Neural progenitor cell (in vitro differentiated cells): ENCODE results near the gene PDZD4. TPM values are rescaled to one million over a fixed set of nuclear protein-coding genes. Genes with fewer than 3 reads are reported as not detected.

Source experiments
- DNase-seq: peaks from one replicate; pipeline ENCODE4 v3.0.0-alpha.2; 2016; ENCODE audit warnings: low spot score
- H2AFZ ChIP-seq: fragments of 200-600 bp; sonication (generic); replicated peaks from 2 replicates; pipeline ENCODE4 v1.6.1; 2016; ENCODE audit warnings: antibody characterized with exemption
- H3F3A ChIP-seq: fragments of 200-600 bp; sonication (generic); 2 replicates; pipeline ENCODE4 v1.6.1; 2016; ENCODE audit warnings: antibody characterized with exemption, low read depth
- H3K27ac ChIP-seq: fragments of 200-600 bp; sonication (generic); 2 replicates; pipeline ENCODE4 v1.5.1; 2016; ENCODE audit warnings: mild to moderate bottlenecking
- H3K27me3 ChIP-seq: fragments of 200-600 bp; sonication (generic); 2 replicates; pipeline ENCODE4 v1.6.1; 2016; ENCODE audit warnings: mild to moderate bottlenecking, moderate library complexity
- H3K36me3 ChIP-seq: fragments of 200-600 bp; sonication (generic); 2 replicates; pipeline ENCODE4 v1.5.1; 2016
- H3K4me1 ChIP-seq: fragments of 200-600 bp; sonication (generic); 2 replicates; pipeline ENCODE4 v1.6.1; 2016; ENCODE audit warnings: mixed run types
- H3K4me2 ChIP-seq: fragments of 200-600 bp; sonication (generic); 2 replicates; pipeline ENCODE4 v1.6.1; 2016
- H3K4me3 ChIP-seq: fragments of 200-600 bp; sonication (generic); 2 replicates; pipeline ENCODE4 v1.5.1; 2016
- H3K79me2 ChIP-seq: fragments of 200-600 bp; sonication (generic); 2 replicates; pipeline ENCODE4 v1.6.1; 2016; ENCODE audit warnings: low read depth
- H3K9ac ChIP-seq: fragments of 200-600 bp; sonication (generic); 2 replicates; pipeline ENCODE4 v1.6.1; 2016
- H3K9me3 ChIP-seq: fragments of 200-600 bp; sonication (generic); 2 replicates; pipeline ENCODE4 v1.5.1; 2016; ENCODE audit warnings: low read depth
- H4K20me1 ChIP-seq: fragments of 200-600 bp; sonication (generic); 2 replicates; pipeline ENCODE4 v1.6.1; 2016; ENCODE audit warnings: low read depth
- H3K27ac Mint-ChIP-seq: 3 replicates; pipeline ENCODE4 v1.8.0; 2021; ENCODE audit warnings: mixed read lengths
- H3K27me3 Mint-ChIP-seq: 2 replicates; pipeline ENCODE4 v1.8.0; 2022; ENCODE audit warnings: low read depth, mild to moderate bottlenecking, inconsistent platforms, moderate library complexity, mixed read lengths; ENCODE audit not compliant: insufficient read depth
- H3K36me3 Mint-ChIP-seq: 3 replicates; pipeline ENCODE4 v1.8.0; 2021; ENCODE audit warnings: mixed read lengths
- H3K4me1 Mint-ChIP-seq: 3 replicates; pipeline ENCODE4 v1.8.0; 2021; ENCODE audit warnings: mixed read lengths
- H3K4me3 Mint-ChIP-seq: 3 replicates; pipeline ENCODE4 v1.8.0; 2021; ENCODE audit warnings: mild to moderate bottlenecking, moderate library complexity, mixed read lengths
- H3K9me3 Mint-ChIP-seq: 3 replicates; pipeline ENCODE4 v1.8.0; 2020; ENCODE audit warnings: mixed read lengths
- EZH2 ChIP-seq: fragments of 200-600 bp; sonication (generic); IDR thresholded peaks from 2 replicates; pipeline ENCODE4 v1.6.1; 2017; ENCODE audit warnings: antibody characterized with exemption, mild to moderate bottlenecking, moderate library complexity
- EZH2phosphoT487 ChIP-seq: fragments of 200-600 bp; sonication (generic); IDR thresholded peaks from 2 replicates; pipeline ENCODE4 v1.6.1; 2017; ENCODE audit warnings: antibody characterized with exemption
- total RNA-seq: library from RNA; depleted of rRNA; stranded (reverse); fragments of >200 nt; gene quantifications from 2 replicates; pipeline ENCODE4 v1.2.3, GENCODE V29; 2015; ENCODE audit warnings: low replicate concordance
- TF ChIP-seq, protein P1 (sequence below): fragments of 200-600 bp; sonication (generic); IDR thresholded peaks from 2 replicates; pipeline ENCODE4 v1.5.1; 2017; ENCODE audit warnings: antibody characterized with exemption, mild to moderate bottlenecking

Gene PDZD4
- total RNA-seq, 1 donor from 2014 or later: 1.9 TPM

DNA sequence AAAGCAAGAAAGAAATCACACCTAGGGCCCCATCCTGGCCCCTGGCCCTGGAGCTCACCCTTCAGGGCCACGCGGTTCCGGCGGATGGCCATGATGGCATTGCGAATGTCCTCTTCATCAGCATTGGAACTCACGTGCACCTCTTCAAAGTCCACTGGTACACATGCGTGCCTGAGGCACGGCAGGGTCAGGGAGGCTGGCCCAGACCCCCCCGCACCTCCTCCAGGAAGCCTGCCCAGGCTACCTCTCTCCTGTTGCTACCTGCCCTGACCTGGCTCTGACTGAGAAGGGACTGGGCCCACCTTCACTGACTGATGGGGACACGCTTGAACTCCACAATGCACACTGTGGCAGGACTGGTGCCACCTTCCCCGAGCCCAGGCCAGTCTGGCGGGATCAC is 40.7 kb downstream of the PDZD4 start:
- no peaks in the 10 kb centered on the region for H4K20me1 ChIP-seq
- H3K4me2 ChIP-seq: no peak overlapping the region
- no peak overlapping the region for H3K9ac ChIP-seq
- H3K27ac ChIP-seq: no peak overlapping the region
- H3K9me3 ChIP-seq: no peaks in the 10 kb centered on the region
- no peaks in the 10 kb centered on the region for H3F3A ChIP-seq
- peaks cover 6% of the 10 kb centered on the region for H3K27me3 Mint-ChIP-seq
- TF ChIP-seq, protein P1, sequence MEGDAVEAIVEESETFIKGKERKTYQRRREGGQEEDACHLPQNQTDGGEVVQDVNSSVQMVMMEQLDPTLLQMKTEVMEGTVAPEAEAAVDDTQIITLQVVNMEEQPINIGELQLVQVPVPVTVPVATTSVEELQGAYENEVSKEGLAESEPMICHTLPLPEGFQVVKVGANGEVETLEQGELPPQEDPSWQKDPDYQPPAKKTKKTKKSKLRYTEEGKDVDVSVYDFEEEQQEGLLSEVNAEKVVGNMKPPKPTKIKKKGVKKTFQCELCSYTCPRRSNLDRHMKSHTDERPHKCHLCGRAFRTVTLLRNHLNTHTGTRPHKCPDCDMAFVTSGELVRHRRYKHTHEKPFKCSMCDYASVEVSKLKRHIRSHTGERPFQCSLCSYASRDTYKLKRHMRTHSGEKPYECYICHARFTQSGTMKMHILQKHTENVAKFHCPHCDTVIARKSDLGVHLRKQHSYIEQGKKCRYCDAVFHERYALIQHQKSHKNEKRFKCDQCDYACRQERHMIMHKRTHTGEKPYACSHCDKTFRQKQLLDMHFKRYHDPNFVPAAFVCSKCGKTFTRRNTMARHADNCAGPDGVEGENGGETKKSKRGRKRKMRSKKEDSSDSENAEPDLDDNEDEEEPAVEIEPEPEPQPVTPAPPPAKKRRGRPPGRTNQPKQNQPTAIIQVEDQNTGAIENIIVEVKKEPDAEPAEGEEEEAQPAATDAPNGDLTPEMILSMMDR: no peak
- TF ChIP-seq EZH2phosphoT487 (no peak), EZH2 (no peak)
- H3K4me3 ChIP-seq: no peak overlapping the region
- no peaks in the 10 kb centered on the region for H3K36me3 Mint-ChIP-seq
- peaks cover 6% of the 10 kb centered on the region for H3K4me1 Mint-ChIP-seq
- no peaks in the 10 kb centered on the region for H3K27me3 ChIP-seq
- H3K9me3 Mint-ChIP-seq: peaks cover 29% of the 10 kb centered on the region
- no peak for DNase-seq
- H2AFZ ChIP-seq: no peak overlapping the region
- H3K4me1 ChIP-seq: no peaks in the 10 kb centered on the region
- no peaks in the 10 kb centered on the region for H3K36me3 ChIP-seq
- H3K79me2 ChIP-seq: peaks cover 24% of the 10 kb centered on the region
- no peak overlapping the region for H3K4me3 Mint-ChIP-seq
- H3K27ac Mint-ChIP-seq: no peak overlapping the region

DNA sequence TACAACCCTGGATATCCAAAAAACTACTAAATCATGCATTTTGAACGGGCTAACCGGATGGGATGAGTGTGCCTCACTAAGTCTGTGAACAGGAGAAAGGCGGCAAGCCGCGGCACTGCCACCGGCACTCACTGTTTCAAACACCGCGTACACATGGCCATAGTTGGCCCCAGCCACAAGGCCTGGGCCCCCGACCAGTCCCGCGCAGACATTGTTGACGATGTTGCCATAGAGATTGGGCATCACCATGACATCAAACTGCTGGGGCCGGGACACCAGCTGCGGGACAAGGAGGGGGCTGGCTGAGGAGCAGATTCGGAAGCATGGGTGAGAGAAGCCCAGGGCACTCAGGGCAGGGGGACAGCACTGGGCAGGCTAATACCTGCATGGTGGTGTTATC is 43.7 kb downstream of the PDZD4 start:
- H2AFZ ChIP-seq: no peak overlapping the region
- no peaks in the 10 kb centered on the region for H3K27me3 ChIP-seq
- no peak overlapping the region for H3K4me3 ChIP-seq
- no peak overlapping the region for H3K9ac ChIP-seq
- Mint-ChIP-seq H3K27me3 (peaks cover 8% of the 10 kb centered on the region), H3K4me3 (no peak overlapping the region), H3K4me1 (no peaks in the 10 kb centered on the region), H3K9me3 (peaks cover 26% of the 10 kb centered on the region), H3K27ac (no peak overlapping the region), H3K36me3 (no peaks in the 10 kb centered on the region)
- no peaks in the 10 kb centered on the region for H3F3A ChIP-seq
- DNase-seq: no peak
- H3K4me1 ChIP-seq: no peaks in the 10 kb centered on the region
- H3K27ac ChIP-seq: no peak overlapping the region
- no peaks in the 10 kb centered on the region for H3K36me3 ChIP-seq
- H3K9me3 ChIP-seq: no peaks in the 10 kb centered on the region
- no peak overlapping the region for H3K4me2 ChIP-seq
- TF ChIP-seq, protein P1: no peak
- TF ChIP-seq EZH2 (no peak), EZH2phosphoT487 (no peak)
- no peaks in the 10 kb centered on the region for H4K20me1 ChIP-seq
- peaks cover 4% of the 10 kb centered on the region for H3K79me2 ChIP-seq

- Histone ChIP-seq H2AFZ (no peak overlapping the region), H3F3A (no peaks in the 10 kb centered on the region), H3K4me2 (no peak overlapping the region), H3K4me3 (no peak overlapping the region), H3K36me3 (no peaks in the 10 kb centered on the region), H3K4me1 (no peaks in the 10 kb centered on the region), H3K79me2 (no peaks in the 10 kb centered on the region), H4K20me1 (no peaks in the 10 kb centered on the region), H3K27me3 (no peaks in the 10 kb centered on the region), H3K9ac (no peak overlapping the region), H3K9me3 (no peaks in the 10 kb centered on the region), H3K27ac (no peak overlapping the region)
- peaks cover 8% of the 10 kb centered on the region for H3K27me3 Mint-ChIP-seq
- peaks cover 19% of the 10 kb centered on the region for H3K9me3 Mint-ChIP-seq
- H3K27ac Mint-ChIP-seq: no peak overlapping the region
- TF ChIP-seq EZH2 (no peak), EZH2phosphoT487 (no peak)
- TF ChIP-seq, protein P1: no peak
- no peak overlapping the region for H3K4me3 Mint-ChIP-seq
- no peak for DNase-seq
- H3K36me3 Mint-ChIP-seq: no peaks in the 10 kb centered on the region
- peaks cover 8% of the 10 kb centered on the region for H3K4me1 Mint-ChIP-seq
Measured at GRCh38 chrX:153784325-153784967, 45.9 kb downstream of the PDZD4 start.
